ENCODE measurements around the gene LPP. TPM values are rescaled to one million over a fixed set of nuclear protein-coding genes. Genes with fewer than 3 reads are reported as not detected.
A peak's percentile ranks its signal among the peaks of the same experiment; 100 is the strongest.

LPP gene
- total RNA-seq, 4 donors from 2014 or later = 207 to 592 (median 406) TPM

- TF ChIP-seq EP300 (IDR thresholded peaks at IDR 0.05; ENCODE audit: low read depth) (no peak), CTCF (IDR thresholded peaks at IDR 0.05) (no peak), POLR2A (IDR thresholded peaks at IDR 0.05) (no peak), POLR2AphosphoS5 (IDR thresholded peaks at IDR 0.05) (no peak)
- DNase-seq = no peak
- intact Hi-C loops (cut with DNase I; ENCODE audit: low total_unique reads) (no loop called here), in situ Hi-C loops (cut with MboI; ENCODE audit: low pct_ligation_motif_present in 1 of 4, low pct_unique_long_range_greater_than_20kb in 1 of 4, low sequenced_read_pairs in 3 of 4) (no loop called here)
- Histone ChIP-seq H3K4me1 (no peaks in the 10 kb centered on the region), H3K27me3 (no peaks in the 10 kb centered on the region), H3K27ac (no peak overlapping the region), H3K36me3 (peaks cover 0 to 35% (median 12%) of the 10 kb centered on the region in 4 donors), H3K9me3 (no peaks in the 10 kb centered on the region), H3K4me3 (no peak overlapping the region)
- 77 to 87% methylated on average over 3 of the region's 3 CpGs for whole genome bisulfite sequencing, 2 donors (ENCODE audit: low coverage in 1 of 2)
Measured at GRCh38 chr3:188876370-188876769, 722.4 kb downstream of the LPP start.

- WGBS, 2 donors (ENCODE audit: low coverage in 1 of 2) = 80 to 86% methylated on average over 3 of the region's 3 CpGs
- TF ChIP-seq POLR2AphosphoS5 (IDR thresholded peaks at IDR 0.05) (no peak), POLR2A (IDR thresholded peaks at IDR 0.05) (no peak), EP300 (IDR thresholded peaks at IDR 0.05; ENCODE audit: low read depth) (no peak), CTCF (IDR thresholded peaks at IDR 0.05) (no peak)
- no peaks in the 10 kb centered on the region for H3K27me3 ChIP-seq
- in situ Hi-C loops (cut with MboI; ENCODE audit: low pct_ligation_motif_present in 1 of 4, low pct_unique_long_range_greater_than_20kb in 1 of 4, low sequenced_read_pairs in 3 of 4) = no loop called here
- intact Hi-C loops (cut with DNase I; ENCODE audit: low total_unique reads) = no loop called here
- peaks cover 0 to 7% (median 0%) of the 10 kb centered on the region in 4 donors for H3K4me1 ChIP-seq
- H3K36me3 ChIP-seq = peaks cover 0 to 42% (median 12%) of the 10 kb centered on the region in 4 donors
- DNase-seq = no peak
- no peak overlapping the region for H3K27ac ChIP-seq
- no peaks in the 10 kb centered on the region for H3K9me3 ChIP-seq
- no peak overlapping the region for H3K4me3 ChIP-seq
Measured at GRCh38 chr3:188877381-188877780, 723.4 kb downstream of the LPP start.

GRCh38 chr3:188878076-188878475 is 724.1 kb downstream of the LPP start:
- Histone ChIP-seq H3K4me1 (peaks cover 0 to 7% (median 0%) of the 10 kb centered on the region in 4 donors), H3K36me3 (peaks cover 0 to 42% (median 12%) of the 10 kb centered on the region in 4 donors), H3K27me3 (no peaks in the 10 kb centered on the region), H3K4me3 (no peak overlapping the region), H3K9me3 (no peaks in the 10 kb centered on the region), H3K27ac (no peak overlapping the region)
- in situ Hi-C loops (cut with MboI; ENCODE audit: low pct_ligation_motif_present in 1 of 4, low pct_unique_long_range_greater_than_20kb in 1 of 4, low sequenced_read_pairs in 3 of 4) = no loop called here
- TF ChIP-seq CTCF (IDR thresholded peaks at IDR 0.05) (no peak), POLR2AphosphoS5 (IDR thresholded peaks at IDR 0.05) (no peak), POLR2A (IDR thresholded peaks at IDR 0.05) (no peak), EP300 (IDR thresholded peaks at IDR 0.05; ENCODE audit: low read depth) (no peak)
- WGBS, 2 donors (ENCODE audit: low coverage in 1 of 2) = 97 to 100% methylated on average over 1 to 2 of the region's 2 CpGs
- no peak for DNase-seq
- intact Hi-C loops (cut with DNase I; ENCODE audit: low total_unique reads) = no loop called here

- Histone ChIP-seq H3K27ac (no peak overlapping the region), H3K36me3 (peaks cover 0 to 25% (median 0%) of the 10 kb centered on the region in 4 donors), H3K9me3 (no peaks in the 10 kb centered on the region), H3K4me1 (peaks cover 0 to 7% (median 0%) of the 10 kb centered on the region in 4 donors), H3K27me3 (no peaks in the 10 kb centered on the region), H3K4me3 (no peak overlapping the region)
- TF ChIP-seq POLR2A (IDR thresholded peaks at IDR 0.05) (no peak), POLR2AphosphoS5 (IDR thresholded peaks at IDR 0.05) (peak in 2 of 3 donors; percentile 36 to 44)
- intact Hi-C loops (cut with DNase I; ENCODE audit: low total_unique reads) (no loop called here), in situ Hi-C loops (cut with MboI; ENCODE audit: low pct_ligation_motif_present in 1 of 4, low pct_unique_long_range_greater_than_20kb in 1 of 4, low sequenced_read_pairs in 3 of 4) (no loop called here)
- no peak for DNase-seq
Measured at GRCh38 chr3:188881954-188882641, 728.1 kb downstream of the LPP start.
